ENCODE data around the gene RNU2-1.
"Not testable (repeated sequence)": the region's sequence is repeated elsewhere in the genome, so short reads cannot be mapped to it uniquely, and the experiment has no call there.

Gene RNU2-1

GRCh38 chr17:43216762-43217613, 16.8 kb downstream of the RNU2-1 start:
- DNase-seq (ENCODE audit: low read depth in 4 of 4, low spot score in 1 of 4), result no peak

- no peak for DNase-seq (ENCODE audit: low read depth in 4 of 4, low spot score in 1 of 4)
Observed at GRCh38 chr17:43216369-43216761, 17.4 kb downstream of the RNU2-1 start.

- no peak for DNase-seq (ENCODE audit: low read depth in 4 of 4, low spot score in 1 of 4)
Observed at GRCh38 chr17:43215341-43215740, 18.4 kb downstream of the RNU2-1 start.

GRCh38 chr17:43213545-43213944, 20.2 kb downstream of the RNU2-1 start:
- DNase-seq (ENCODE audit: low read depth in 4 of 4, low spot score in 1 of 4), result no peak

- DNase-seq (ENCODE audit: low read depth in 4 of 4, low spot score in 1 of 4), result no peak
Observed at GRCh38 chr17:43212641-43213490, 20.9 kb downstream of the RNU2-1 start.

GRCh38 chr17:43211480-43212402, 22.0 kb downstream of the RNU2-1 start, which contains the start of gene TMEM106A:
TSS of gene TMEM106A (plus strand) at chr17:43211875. CDS start at chr17:43213042, 1,167 bp downstream.
- DNase-seq (ENCODE audit: low read depth in 4 of 4, low spot score in 1 of 4), result peak; percentile 53 to 68 (median 57)

GRCh38 chr17:43211123-43211479, 22.7 kb downstream of the RNU2-1 start:
- DNase-seq (ENCODE audit: low read depth in 4 of 4, low spot score in 1 of 4), result no peak

- no peak for DNase-seq (ENCODE audit: low read depth in 4 of 4, low spot score in 1 of 4)
Observed at GRCh38 chr17:43210576-43210975, 23.2 kb downstream of the RNU2-1 start.

GRCh38 chr17:43203013-43203412, 30.8 kb downstream of the RNU2-1 start:
- not testable (repeated sequence) for DNase-seq (ENCODE audit: low read depth in 4 of 4, low spot score in 1 of 4)

GRCh38 chr17:43200127-43200526, 33.6 kb downstream of the RNU2-1 start:
- DNase-seq (ENCODE audit: low read depth in 4 of 4, low spot score in 1 of 4), result no peak

- DNase-seq (ENCODE audit: low read depth in 4 of 4, low spot score in 1 of 4), result no peak
Observed at GRCh38 chr17:43199633-43200032, 34.1 kb downstream of the RNU2-1 start.

- no peak for DNase-seq (ENCODE audit: low read depth in 4 of 4, low spot score in 1 of 4)
Observed at GRCh38 chr17:43193251-43193650, 40.5 kb downstream of the RNU2-1 start.

- not testable (repeated sequence) for DNase-seq (ENCODE audit: low read depth in 4 of 4, low spot score in 1 of 4)
Observed at GRCh38 chr17:43186656-43187055, 47.1 kb downstream of the RNU2-1 start.

GRCh38 chr17:43183921-43184320, 49.9 kb downstream of the RNU2-1 start:
- no peak for DNase-seq (ENCODE audit: low read depth in 4 of 4, low spot score in 1 of 4)
